PC-3 (cell line): ENCODE measurements around the gene HLCS. TPM values are rescaled to one million over a fixed set of nuclear protein-coding genes. Genes with fewer than 3 reads are reported as not detected.

Experiments used
- ATAC-seq: fragments of 200-7000 bp; cut with Tn5 transposase; 2 replicates; pipeline ENCODE4 v1.9.1; 2020; ENCODE audit warnings: mild to moderate bottlenecking, moderate library complexity
- BruUV-seq: library from RNA; stranded (reverse); fragments of 400-500 nt; replicated peaks from 2 replicates; lab custom pipeline; 2021; lab: Mats Ljungman, UMichigan
- CTCF ChIA-PET: fragments of 300-600 bp; sonication (Branson Sonifier 250); formaldehyde crosslinking; loops from one replicate; lab custom pipeline; 2022; ENCODE audit warnings: antibody characterized with exemption; lab: Charles Lee
- POLR2A ChIA-PET: fragments of 300-600 bp; sonication (Branson Sonifier 250); formaldehyde crosslinking; loops from one replicate; lab custom pipeline; 2022; ENCODE audit warnings: antibody characterized with exemption; ENCODE audit not compliant: unreplicated experiment; lab: Charles Lee
- DNase-seq: peaks from one replicate; pipeline ENCODE4 v3.0.0-alpha.2; 2015
- H2AFZ ChIP-seq: fragments of 300-600 bp; sonication (generic); 2 replicates; pipeline ENCODE4 v1.6.0; 2016; ENCODE audit warnings: antibody characterized with exemption, low read length
- H3F3A ChIP-seq: fragments of 300-600 bp; sonication (generic); one replicate; pipeline ENCODE4 v1.6.0; 2017; ENCODE audit warnings: antibody characterized with exemption, low read length, control low read depth, mild to moderate bottlenecking; ENCODE audit not compliant: unreplicated experiment
- H3K27ac ChIP-seq: fragments of 300-600 bp; sonication (generic); 2 replicates; pipeline ENCODE4 v1.5.1; 2016; ENCODE audit warnings: mild to moderate bottlenecking, low read length
- H3K27me3 ChIP-seq: fragments of 300-600 bp; sonication (generic); 2 replicates; pipeline ENCODE4 v1.6.1; 2016; ENCODE audit warnings: low read length, mixed read lengths
- H3K36me3 ChIP-seq: fragments of 300-600 bp; sonication (generic); 2 replicates; pipeline ENCODE4 v1.6.1; 2016; ENCODE audit warnings: low read depth, mixed run types, low read length, mixed read lengths
- H3K4me1 ChIP-seq: fragments of 300-600 bp; sonication (generic); 2 replicates; pipeline ENCODE4 v1.5.1; 2016; ENCODE audit warnings: low read length; ENCODE audit not compliant: insufficient read depth
- H3K4me2 ChIP-seq: fragments of 300-600 bp; sonication (generic); 2 replicates; pipeline ENCODE4 v1.6.0; 2016; ENCODE audit warnings: low read length
- H3K4me3 ChIP-seq: fragments of 300-600 bp; sonication (generic); 2 replicates; pipeline ENCODE4 v1.5.1; 2016; ENCODE audit warnings: mild to moderate bottlenecking, low read length, mixed read lengths
- H3K79me2 ChIP-seq: fragments of 300-600 bp; sonication (generic); 2 replicates; pipeline ENCODE4 v1.6.1; 2017; ENCODE audit warnings: low read length, mixed read lengths
- H3K9ac ChIP-seq: fragments of 300-600 bp; sonication (generic); 2 replicates; pipeline ENCODE4 v1.6.0; 2016; ENCODE audit warnings: mild to moderate bottlenecking, low read length
- H3K9me2 ChIP-seq: fragments of 300-600 bp; sonication (generic); replicated peaks from 2 replicates; pipeline ENCODE4 v1.6.1; 2016; ENCODE audit warnings: mixed run types, low read length, mixed read lengths
- H3K9me3 ChIP-seq: fragments of 300-600 bp; sonication (generic); 2 replicates; pipeline ENCODE4 v1.6.1; 2016; ENCODE audit warnings: low read length, mixed read lengths
- H4K20me1 ChIP-seq: fragments of 300-600 bp; sonication (generic); 2 replicates; pipeline ENCODE4 v1.6.1; 2016; ENCODE audit warnings: low read length, mixed read lengths
- CTCF ChIP-seq: fragments of 300-600 bp; sonication (generic); conservative IDR thresholded peaks from 2 replicates; pipeline ENCODE4 v1.5.1; 2017; ENCODE audit warnings: antibody characterized with exemption, low read depth, mild to moderate bottlenecking, low read length
- EZH2 ChIP-seq: fragments of 300-600 bp; sonication (generic); IDR thresholded peaks from one replicate; pipeline ENCODE4 v1.6.1; 2017; ENCODE audit warnings: antibody characterized with exemption, mild to moderate bottlenecking, low read length; ENCODE audit not compliant: unreplicated experiment
- EZH2phosphoT487 ChIP-seq: fragments of 300-600 bp; sonication (generic); IDR thresholded peaks from 2 replicates; pipeline ENCODE4 v1.6.1; 2018; ENCODE audit warnings: mild to moderate bottlenecking, antibody characterized with exemption, low read length, borderline replicate concordance
- intact Hi-C: fragments of 100-400 bp; cut with micrococcal nuclease; formaldehyde crosslinking; loops from 2 replicates; pipeline ENCODE4 v1.9.0; 2023
- total RNA-seq: library from RNA; depleted of rRNA; stranded (reverse); fragments of >200 nt; gene quantifications from 2 replicates; pipeline ENCODE4 v1.2.3, GENCODE V29; 2014

The HLCS gene
- total RNA-seq, 1 experiment from 2014 or later = 44.1 TPM

DNA sequence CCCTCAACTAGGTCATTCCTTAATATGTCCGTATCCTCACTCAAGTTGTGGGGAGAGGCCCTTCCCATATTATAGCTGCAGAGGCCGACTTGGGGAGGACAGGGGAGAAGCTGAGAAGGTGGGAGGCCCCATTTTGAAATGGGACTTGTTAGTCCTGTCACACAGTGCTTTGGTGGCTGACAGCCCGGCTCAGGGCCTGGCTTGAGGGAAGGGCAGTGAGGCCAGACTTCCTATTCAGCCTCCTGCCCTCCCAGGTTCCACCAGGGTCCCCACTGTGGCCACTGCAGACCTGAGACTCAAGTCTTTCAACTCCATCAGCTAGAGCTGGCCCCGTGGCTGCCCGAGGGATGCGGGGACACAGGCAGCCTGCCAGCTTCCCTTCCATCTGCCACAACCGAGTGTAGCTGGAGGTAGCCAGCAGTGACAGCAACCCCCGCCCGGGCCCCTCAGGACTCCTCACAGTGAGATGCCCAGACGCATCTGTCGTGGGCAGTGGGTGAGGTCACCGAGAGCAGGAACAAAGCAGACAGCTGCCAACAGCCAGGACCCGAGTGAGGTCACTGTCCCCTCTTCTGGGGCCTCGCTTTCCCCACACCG is 230.6 kb downstream of the HLCS start:
- Histone ChIP-seq H4K20me1 (no peaks in the 10 kb centered on the region), H3K79me2 (no peaks in the 10 kb centered on the region), H3K9ac (no peak overlapping the region), H3K27ac (no peak overlapping the region), H3K9me3 (no peaks in the 10 kb centered on the region), H3K4me1 (no peaks in the 10 kb centered on the region), H3F3A (no peaks in the 10 kb centered on the region), H3K9me2 (no peaks in the 10 kb centered on the region), H3K4me2 (no peak overlapping the region), H2AFZ (no peak overlapping the region), H3K36me3 (peaks cover 52% of the 10 kb centered on the region), H3K4me3 (no peak overlapping the region), H3K27me3 (no peaks in the 10 kb centered on the region)
- ChIA-PET CTCF (no interaction called here), POLR2A (no interaction called here)
- BruUV-seq = no TSS peak
- no peak for TF ChIP-seq EZH2
- no peak for TF ChIP-seq CTCF
- TF ChIP-seq EZH2phosphoT487 = no peak
- intact Hi-C loops = no loop called here
- DNase-seq (no peak), ATAC-seq (no peak)

DNA sequence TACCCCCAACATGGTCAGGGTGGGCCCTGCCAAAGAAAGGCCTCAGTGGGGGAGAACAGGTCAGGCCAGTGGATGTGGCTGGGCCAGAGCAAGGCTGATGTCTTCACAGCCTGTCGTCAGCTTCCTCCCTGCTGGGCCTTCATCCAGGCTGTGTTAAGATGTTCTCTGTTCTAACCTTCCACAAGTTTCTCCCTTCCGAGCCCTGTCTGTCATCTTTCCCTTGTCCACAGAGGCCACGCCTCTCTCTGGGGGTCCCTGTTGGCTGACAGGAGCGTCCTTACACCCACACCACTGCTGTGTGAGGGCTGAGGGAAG is 231.3 kb downstream of the HLCS start:
- no peak; the same call in 1 of the 2 replicates for ATAC-seq
- no peaks in the 10 kb centered on the region for H3K4me1 ChIP-seq
- no peak overlapping the region for H2AFZ ChIP-seq
- DNase-seq = no peak
- CTCF ChIA-PET = no interaction called here
- peaks cover 58% of the 10 kb centered on the region for H3K36me3 ChIP-seq
- POLR2A ChIA-PET = no interaction called here
- no peaks in the 10 kb centered on the region for H4K20me1 ChIP-seq
- H3F3A ChIP-seq = no peaks in the 10 kb centered on the region
- no peak overlapping the region for H3K27ac ChIP-seq
- H3K9me3 ChIP-seq = no peaks in the 10 kb centered on the region
- H3K9ac ChIP-seq = no peak overlapping the region
- H3K9me2 ChIP-seq = no peaks in the 10 kb centered on the region
- H3K4me2 ChIP-seq = no peak overlapping the region
- H3K79me2 ChIP-seq = no peaks in the 10 kb centered on the region
- no peaks in the 10 kb centered on the region for H3K27me3 ChIP-seq
- no peak overlapping the region for H3K4me3 ChIP-seq
- TF ChIP-seq EZH2 (no peak), CTCF (no peak), EZH2phosphoT487 (no peak)
- BruUV-seq = no TSS peak
- intact Hi-C loops = no loop called here

GRCh38 chr21:36734367-36735200 is 231.9 kb downstream of the HLCS start:
- no peaks in the 10 kb centered on the region for H4K20me1 ChIP-seq
- no peak overlapping the region for H3K27ac ChIP-seq
- H3K9me3 ChIP-seq = no peaks in the 10 kb centered on the region
- peaks cover 63% of the 10 kb centered on the region for H3K36me3 ChIP-seq
- H3K79me2 ChIP-seq = no peaks in the 10 kb centered on the region
- no peak for TF ChIP-seq EZH2
- no peak for TF ChIP-seq EZH2phosphoT487
- no peak for TF ChIP-seq CTCF
- ATAC-seq (no peak), DNase-seq (no peak)
- H3K4me3 ChIP-seq = no peak overlapping the region
- BruUV-seq = no TSS peak
- no peaks in the 10 kb centered on the region for H3K27me3 ChIP-seq
- H3K9me2 ChIP-seq = no peaks in the 10 kb centered on the region
- ChIA-PET POLR2A (no interaction called here), CTCF (no interaction called here)
- H2AFZ ChIP-seq = no peak overlapping the region
- no peaks in the 10 kb centered on the region for H3F3A ChIP-seq
- H3K4me2 ChIP-seq = no peak overlapping the region
- H3K4me1 ChIP-seq = no peaks in the 10 kb centered on the region
- no peak overlapping the region for H3K9ac ChIP-seq
- intact Hi-C loops = no loop called here
